ENCODE results near the gene ZNF831. TPM values are rescaled to one million over a fixed set of nuclear protein-coding genes. Genes with fewer than 3 reads are reported as not detected.

ZNF831 gene
- total RNA-seq, 1 donor, result not detected

DNA sequence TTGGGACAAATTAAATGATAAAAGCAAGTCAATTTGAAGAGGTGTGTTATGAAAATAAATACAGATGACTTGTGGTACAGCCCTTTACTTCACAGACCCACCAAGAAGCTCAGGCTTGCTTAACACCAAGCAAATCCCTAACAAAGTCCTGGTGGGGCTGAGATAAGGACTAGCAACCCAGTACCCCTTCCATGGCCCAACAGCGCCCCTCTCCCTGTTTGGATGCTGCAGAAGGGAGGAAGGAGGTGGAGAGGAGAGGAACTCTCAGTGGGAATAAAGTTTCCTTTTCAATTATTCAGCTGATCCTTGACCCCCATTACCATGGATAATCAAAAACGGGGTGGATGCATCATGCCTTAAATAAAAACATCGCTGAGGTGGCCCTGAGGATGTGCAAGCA lies 4.5 kb upstream of the ZNF831 start:
- TF ChIP-seq, protein P1, sequence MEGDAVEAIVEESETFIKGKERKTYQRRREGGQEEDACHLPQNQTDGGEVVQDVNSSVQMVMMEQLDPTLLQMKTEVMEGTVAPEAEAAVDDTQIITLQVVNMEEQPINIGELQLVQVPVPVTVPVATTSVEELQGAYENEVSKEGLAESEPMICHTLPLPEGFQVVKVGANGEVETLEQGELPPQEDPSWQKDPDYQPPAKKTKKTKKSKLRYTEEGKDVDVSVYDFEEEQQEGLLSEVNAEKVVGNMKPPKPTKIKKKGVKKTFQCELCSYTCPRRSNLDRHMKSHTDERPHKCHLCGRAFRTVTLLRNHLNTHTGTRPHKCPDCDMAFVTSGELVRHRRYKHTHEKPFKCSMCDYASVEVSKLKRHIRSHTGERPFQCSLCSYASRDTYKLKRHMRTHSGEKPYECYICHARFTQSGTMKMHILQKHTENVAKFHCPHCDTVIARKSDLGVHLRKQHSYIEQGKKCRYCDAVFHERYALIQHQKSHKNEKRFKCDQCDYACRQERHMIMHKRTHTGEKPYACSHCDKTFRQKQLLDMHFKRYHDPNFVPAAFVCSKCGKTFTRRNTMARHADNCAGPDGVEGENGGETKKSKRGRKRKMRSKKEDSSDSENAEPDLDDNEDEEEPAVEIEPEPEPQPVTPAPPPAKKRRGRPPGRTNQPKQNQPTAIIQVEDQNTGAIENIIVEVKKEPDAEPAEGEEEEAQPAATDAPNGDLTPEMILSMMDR (IDR thresholded peaks at IDR 0.05; ENCODE audit: insufficient read depth, low read length), result no peak
- DNase-seq (ENCODE audit: low read depth), result no peak
- H3K4me3 ChIP-seq (ENCODE audit: low read depth, low read length), result no peak overlapping the region

DNA sequence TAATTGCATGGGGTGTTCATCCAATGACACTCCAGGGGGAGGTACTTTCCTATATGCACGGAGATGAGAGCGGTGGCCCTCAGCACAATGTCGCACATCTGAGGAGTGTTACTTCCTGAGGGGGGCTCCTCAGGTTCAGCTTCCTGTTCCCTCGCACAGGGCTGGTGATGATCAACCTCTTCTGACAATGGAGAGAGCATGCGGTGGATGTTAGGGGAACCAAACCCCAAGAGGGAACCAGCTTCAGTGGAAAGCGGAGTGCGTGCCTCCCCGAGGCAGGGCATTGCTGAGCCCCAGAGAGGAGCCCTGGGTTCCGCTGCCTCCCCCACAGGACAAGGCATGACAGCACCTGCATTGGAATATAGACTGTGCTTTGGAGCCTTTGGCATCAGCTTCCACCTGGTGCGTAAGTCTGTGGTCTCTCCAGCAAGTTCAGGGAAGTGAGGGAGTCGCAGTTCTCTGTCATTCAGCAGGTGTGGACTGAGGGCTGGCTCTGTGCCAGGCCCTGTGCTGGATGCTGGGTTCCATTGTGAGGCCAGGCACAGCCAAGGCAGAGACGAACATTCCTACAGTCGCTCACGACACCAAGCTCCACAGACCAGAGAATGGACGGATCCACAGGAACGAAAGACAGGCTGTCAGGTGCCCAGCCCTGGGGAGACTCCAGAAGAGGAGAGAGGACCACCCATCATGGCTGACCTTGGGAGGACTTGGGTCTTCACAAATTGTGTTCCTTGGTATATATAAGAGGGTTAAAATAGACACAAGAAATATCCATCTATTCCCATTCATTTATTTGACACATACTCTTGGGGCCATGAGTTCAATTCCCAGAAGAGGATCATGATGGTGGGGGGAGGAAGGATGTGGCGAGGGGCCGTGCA lies 3.9 kb upstream of the ZNF831 start:
- TF ChIP-seq, protein P1 (IDR thresholded peaks at IDR 0.05; ENCODE audit: insufficient read depth, low read length), result no peak
- H3K4me3 ChIP-seq (ENCODE audit: low read depth, low read length), result no peak overlapping the region
- DNase-seq (ENCODE audit: low read depth), result no peak

DNA sequence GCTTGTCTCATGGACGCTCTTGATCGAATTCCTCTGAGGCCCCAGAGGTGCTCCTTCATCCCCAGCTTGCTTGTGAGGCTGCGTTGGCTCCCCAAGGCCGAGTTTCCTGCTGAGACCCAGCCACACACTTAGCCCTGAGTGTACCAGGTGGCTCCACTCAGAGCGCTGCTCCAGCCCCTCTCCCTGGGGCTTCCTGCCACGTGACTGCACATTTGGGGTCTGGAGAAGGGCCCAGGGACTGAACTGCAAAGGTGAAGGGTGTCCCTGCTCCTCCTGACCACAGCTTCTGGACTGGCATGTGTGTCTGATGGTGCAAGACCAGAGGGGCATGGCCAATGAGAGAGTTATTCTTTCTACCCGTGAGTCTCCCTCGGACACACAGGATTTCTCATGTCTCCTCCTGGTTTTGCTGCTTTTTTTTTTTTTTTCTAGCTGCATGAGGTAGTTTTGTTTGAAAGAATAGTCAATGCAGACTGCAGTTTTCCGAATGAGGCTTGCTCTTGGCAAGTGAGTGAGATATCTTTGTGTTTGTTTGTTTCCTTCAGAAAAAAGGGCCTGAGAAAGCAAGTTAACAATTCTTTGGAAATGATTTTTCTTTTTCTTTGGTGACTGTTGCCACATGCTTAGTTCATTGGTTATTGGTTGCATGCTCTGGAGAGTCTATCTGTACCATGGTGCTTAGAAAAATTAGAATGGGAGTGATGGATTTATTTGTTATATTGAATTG lies 3.1 kb upstream of the ZNF831 start:
- TF ChIP-seq, protein P1 (IDR thresholded peaks at IDR 0.05; ENCODE audit: insufficient read depth, low read length), result no peak
- DNase-seq (ENCODE audit: low read depth), result no peak
- H3K4me3 ChIP-seq (ENCODE audit: low read depth, low read length), result no peak overlapping the region

DNA sequence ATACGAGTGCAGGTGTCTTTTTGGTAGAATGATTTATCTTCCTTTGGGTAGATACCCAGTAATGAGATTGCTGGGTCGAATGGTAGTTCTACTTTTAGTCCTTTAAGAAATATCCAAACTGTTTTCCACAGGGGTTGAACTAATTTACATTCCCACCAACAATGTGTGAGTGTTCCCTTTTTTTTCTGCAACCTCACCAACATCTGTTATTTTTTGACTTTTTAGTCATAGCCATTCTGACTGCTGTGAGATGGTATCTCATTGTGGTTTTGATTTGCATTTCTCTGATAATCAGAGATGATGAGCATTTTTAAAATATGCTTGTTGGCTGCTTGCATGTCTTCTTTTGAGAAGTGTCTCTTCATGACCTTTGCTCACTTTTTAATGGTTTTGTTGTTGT lies 1.9 kb upstream of the ZNF831 start:
- no peak overlapping the region for H3K4me3 ChIP-seq (ENCODE audit: low read depth, low read length)
- DNase-seq (ENCODE audit: low read depth), result no peak
- TF ChIP-seq, protein P1 (IDR thresholded peaks at IDR 0.05; ENCODE audit: insufficient read depth, low read length), result no peak

DNA sequence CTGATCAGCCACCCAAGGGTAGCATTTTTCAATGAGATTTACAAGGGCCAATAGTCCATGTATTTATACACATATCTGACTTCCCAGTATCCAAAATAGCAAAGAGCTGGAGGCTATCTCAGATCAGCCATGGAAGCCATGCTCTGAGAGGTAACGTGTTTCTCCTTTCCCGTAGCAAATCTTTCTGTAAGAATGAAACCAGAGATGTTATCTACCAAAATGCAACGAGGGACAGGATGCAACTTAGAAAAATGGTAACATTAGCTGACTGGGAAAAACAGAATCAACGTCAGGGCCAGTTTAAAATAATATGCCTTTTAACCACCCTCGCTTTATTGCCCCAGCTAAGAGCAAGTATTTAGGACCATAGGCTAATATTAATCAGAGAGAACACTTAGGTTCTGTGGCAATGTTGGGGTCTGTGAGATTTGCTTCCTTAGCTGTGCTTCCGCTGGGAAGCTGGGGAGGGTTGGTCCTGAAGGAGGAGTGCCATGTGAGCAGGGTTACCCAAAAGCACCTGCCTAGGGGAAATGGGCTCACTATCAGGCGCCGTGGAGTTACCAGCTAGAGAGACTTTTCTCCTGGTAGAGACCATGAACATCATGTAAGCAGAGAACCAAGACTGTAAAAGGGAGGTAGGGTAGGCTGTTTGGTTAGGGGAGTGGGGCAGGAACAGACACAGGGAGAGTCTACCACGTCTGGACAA lies 1.2 kb downstream of the ZNF831 start:
- TF ChIP-seq, protein P1 (IDR thresholded peaks at IDR 0.05; ENCODE audit: insufficient read depth, low read length), result no peak
- H3K4me3 ChIP-seq (ENCODE audit: low read depth, low read length), result no peak overlapping the region
- DNase-seq (ENCODE audit: low read depth), result no peak

DNA sequence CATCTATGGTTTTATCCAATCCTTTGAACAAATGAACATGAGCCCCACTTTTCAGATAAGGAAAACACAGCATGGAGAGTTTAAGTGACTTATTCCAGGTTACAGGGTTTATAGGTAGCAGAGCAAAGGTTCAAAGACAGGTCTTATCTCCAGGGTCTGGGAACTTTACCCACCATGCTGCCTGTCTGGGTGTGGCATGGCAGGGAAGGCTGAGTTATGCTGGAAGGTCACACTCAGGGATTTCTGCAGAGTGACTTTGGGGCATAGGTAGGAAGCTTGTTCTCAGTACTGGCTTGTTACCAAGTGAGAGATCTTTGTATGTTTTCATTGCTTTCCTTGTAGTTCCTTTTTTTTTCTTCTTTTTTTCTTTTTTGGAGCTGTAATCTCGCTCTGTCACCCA lies 1.8 kb downstream of the ZNF831 start:
- TF ChIP-seq, protein P1 (IDR thresholded peaks at IDR 0.05; ENCODE audit: insufficient read depth, low read length), result no peak
- H3K4me3 ChIP-seq (ENCODE audit: low read depth, low read length), result no peak overlapping the region

More for the DNA sequence above, 1.8 kb downstream of the ZNF831 start:
- no peak for DNase-seq (ENCODE audit: low read depth)
